HG02759 (cell line): ENCODE measurements around the gene VTI1A.
"Not testable (repeated sequence)": the region's sequence is repeated elsewhere in the genome, so short reads cannot be mapped to it uniquely, and the experiment has no call there.

Source experiments
- ATAC-seq: cut with Tn5 transposase; IDR thresholded peaks from one replicate; pipeline ENCODE4 v1.9.1; 2021; ENCODE audit warnings: mild to moderate bottlenecking, moderate library complexity; ENCODE audit not compliant: unreplicated experiment

VTI1A gene

GRCh38 chr10:112454910-112455779 is 8.1 kb downstream of the VTI1A start:
- no peak for ATAC-seq

DNA sequence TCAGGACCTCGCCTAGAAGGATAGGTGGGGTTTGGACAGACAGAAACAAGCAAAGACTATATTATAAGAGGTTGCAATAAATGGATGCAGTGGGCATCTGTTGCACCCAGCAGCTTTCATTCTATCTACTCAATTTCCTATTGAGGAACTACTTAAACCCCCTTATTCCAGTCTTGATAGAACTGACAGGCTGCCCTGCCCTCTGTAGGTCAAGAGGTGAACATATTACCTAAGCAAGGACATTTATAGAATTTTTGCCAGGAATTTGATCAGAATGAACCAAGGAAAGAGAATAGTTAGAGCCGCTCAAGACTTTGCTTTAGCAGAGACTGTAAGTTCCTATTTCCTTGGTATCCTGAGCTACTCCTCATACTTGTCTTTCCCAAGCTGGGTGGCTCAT is 9.5 kb downstream of the VTI1A start:
- no peak for ATAC-seq

GRCh38 chr10:112460366-112460765 is 13.4 kb downstream of the VTI1A start:
- ATAC-seq: no peak

- ATAC-seq: no peak
Observed at GRCh38 chr10:112461029-112461887, 14.2 kb downstream of the VTI1A start.

DNA sequence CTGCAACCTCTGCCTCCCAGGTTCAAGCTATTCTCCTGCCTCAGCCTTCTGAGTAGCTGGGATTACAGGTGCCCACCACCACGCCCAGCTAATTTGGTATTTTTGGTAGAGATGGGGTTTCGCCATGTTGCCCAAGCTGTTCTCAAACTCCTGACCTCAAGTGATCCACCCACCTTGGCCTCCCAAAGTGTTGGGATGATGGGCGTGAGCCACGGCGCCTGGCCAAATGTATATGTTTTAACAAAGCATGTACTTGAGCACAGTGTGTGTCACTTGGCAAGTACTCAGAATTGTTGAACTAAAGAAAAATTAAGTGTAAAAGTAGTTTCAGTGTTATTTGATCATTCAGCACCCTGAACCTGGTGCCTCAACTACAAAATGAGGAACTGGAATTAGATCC is 17.1 kb downstream of the VTI1A start:
- ATAC-seq: not testable (repeated sequence)

- no peak for ATAC-seq
Observed at GRCh38 chr10:112465299-112465883, 18.4 kb downstream of the VTI1A start.

- ATAC-seq: no peak
Observed at GRCh38 chr10:112466802-112467201, 19.8 kb downstream of the VTI1A start.

- no peak for ATAC-seq
Observed at GRCh38 chr10:112467541-112468075, 20.6 kb downstream of the VTI1A start.

DNA sequence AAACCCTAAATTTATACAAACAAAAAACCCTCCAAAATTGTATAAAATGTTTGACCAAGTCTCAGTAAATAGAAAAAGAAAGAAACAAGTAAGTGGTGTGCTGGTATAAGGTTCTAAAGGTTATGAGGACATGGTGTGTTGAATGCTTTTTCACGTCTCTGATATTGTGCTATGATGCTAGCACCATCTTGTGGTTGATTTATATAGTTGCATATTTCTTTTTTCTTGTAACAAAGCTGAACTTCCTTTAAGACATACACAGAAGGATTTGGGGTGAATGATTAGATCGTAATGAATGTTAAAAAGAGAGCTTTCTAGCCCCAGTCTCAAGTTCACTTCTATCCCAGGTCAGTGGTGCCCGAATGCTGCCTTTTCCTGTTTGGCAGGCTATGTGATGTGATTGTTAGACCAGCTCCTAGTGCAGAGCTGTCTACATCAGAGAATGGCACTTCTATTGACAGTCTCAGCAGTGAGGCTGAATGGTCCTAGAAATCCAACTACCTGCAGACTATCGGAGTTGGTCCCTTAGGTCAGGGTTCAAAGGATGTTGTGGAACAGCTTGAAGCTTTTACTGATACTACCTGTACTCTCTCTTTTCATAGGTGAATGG is 25.0 kb downstream of the VTI1A start:
- peak; percentile 71 for ATAC-seq

- no peak for ATAC-seq
Observed at GRCh38 chr10:112475575-112476218, 28.7 kb downstream of the VTI1A start.

- ATAC-seq: no peak
Observed at GRCh38 chr10:112481602-112482001, 34.6 kb downstream of the VTI1A start.

DNA sequence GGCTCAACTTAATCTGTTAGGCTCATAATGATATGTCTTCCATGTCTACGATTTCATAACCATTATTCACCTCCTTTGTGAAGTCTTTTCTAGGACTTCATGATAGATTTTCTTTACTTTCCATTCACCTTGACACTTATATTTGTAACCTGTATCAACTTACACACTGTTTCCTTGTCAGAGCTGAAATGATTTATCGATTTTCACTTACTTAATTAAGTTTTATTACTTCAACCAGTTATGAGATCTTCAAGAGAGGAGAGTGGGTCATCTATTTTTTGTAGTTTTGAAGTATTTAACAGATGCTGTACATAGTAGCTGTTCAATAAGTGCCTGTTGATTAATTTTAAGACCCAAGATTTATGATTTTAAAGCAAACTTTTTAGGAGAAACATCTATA is 37.4 kb downstream of the VTI1A start:
- ATAC-seq: no peak

DNA sequence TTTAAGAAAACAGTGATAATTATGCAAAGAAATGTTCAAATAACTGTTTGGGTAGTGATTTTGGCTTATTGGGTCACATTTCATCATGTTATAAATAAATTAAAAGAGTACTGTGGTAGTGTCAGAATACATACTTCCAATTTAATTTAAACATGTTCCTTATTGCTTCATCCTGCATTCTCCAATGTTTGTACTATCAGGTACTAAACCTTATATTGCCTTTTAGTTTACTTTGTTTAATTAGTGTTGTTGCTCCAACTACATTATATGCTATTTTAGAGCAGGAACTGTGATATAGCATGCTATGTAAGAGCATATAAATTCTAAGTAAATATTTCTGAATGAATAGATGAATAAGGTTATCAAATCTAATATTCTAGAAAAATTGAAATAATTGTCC is 40.9 kb downstream of the VTI1A start:
- no peak for ATAC-seq

DNA sequence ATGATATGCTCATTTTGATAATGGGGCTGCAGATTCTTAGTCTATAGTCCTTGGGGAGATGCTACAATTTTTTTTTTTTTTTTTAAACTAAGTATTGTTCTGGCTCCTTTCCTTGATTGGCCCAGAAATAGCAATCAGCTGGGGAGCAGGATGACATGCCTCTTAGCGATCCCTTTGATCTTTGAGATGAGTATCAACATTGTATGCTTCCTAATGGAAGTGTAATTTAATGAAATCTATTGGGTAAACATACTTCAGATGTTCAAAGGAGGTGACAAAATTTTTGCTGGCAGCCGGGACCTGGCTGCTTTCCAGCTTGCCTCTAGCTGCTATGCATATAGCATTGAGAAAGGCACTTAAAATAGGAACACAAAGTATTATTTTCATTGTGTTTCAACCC is 43.5 kb downstream of the VTI1A start:
- ATAC-seq: no peak

DNA sequence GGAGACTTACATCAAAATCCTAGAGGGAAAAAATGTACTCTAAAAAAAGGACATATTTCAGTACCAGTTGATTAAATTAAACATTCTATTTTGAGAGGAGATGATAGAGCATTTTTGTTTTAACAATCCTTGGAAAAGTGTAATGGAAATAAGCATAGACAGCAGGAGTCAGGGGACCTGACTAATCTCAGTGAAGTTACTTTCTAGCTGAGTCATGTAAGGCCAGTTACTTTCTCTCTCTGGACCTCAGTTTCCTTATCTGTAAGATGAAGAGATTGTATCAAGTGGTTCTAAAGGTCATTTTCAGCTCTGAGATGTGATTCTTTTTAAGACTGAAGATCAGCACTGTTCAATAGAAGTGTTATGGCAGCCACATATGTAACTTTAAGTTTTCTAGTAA is 44.1 kb downstream of the VTI1A start:
- ATAC-seq: no peak

DNA sequence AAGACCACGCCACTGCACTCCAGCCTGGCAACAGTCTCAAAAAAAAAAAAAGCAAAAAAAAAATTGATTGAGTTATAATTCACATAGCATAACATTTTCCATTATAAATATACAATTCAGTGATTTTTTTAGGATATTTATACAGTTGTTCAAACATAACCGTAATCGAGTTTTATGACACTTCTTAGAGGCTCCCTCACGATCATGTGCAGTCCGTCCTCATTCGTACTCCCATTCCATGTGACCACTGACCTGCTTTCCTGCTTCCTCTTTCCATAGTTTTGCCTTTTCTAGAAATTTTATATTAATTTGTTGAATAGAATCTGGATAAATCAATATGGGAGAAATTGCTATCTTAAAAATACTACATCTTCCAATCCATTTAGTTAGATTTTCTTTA is 45.7 kb downstream of the VTI1A start:
- ATAC-seq: no peak

DNA sequence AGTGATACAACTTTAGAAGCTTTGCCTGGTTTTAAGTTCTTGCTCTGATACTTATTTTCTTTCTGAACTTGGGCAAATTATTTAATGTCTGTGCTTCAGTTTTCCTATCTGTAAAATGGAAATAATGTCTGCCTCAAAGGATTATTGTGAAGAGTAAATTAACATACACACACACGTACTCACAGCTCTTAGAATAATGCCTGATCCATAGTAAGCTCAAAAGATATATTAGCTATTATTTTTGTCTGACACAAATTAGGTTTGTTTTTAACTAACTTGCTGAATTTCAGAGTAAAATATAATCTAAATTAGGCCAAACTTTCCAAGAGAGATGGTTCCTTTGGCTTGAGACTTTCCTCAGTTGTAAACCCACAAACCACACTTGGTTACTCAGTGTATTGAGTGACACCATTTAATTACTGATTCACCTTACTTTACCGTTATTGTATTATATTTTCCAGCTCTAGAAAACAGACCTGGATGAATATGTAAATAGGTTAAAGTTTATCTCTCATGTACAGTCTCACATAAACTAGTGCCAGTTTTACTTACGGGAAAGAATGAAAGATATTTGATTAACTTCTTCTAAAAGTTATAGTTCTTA is 50.4 kb downstream of the VTI1A start:
- ATAC-seq: peak; percentile 67

DNA sequence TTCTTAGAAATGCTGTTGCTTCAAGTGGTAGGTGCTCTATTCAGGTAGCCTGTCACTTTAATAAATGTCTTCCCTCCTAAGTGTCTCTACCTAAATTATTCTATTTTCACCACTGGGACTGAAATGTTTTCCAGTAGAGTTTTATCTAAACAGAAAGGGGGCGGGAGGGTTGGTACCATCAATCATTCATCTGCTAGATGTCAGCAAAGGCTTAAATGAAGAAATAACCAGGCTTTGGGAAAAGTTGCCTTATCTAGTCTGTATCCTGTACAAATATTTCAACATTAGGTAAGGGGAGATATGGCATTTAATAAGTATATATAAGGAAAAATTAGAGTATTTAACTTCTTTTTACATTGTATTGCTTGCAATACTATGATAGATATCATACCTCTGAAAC is 51.8 kb downstream of the VTI1A start:
- no peak for ATAC-seq

DNA sequence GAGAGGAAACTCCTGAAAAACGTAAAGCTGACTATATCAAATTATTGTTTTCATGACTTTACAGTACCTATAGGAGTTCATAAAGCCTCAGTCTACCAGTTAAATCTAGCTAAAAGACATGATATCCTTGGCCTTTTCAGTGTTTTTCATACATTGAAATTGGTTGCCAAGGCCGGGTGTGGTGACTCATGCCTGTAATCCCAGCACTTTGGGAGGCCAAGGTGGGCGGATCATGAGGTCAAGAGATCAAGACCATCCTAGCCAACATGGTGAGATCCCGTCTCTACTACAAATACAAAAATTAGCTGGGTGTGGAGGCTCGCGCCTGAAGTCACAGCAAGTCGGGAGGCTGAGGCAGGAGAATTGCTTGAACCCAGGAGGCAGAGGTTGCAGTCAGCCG is 53.0 kb downstream of the VTI1A start:
- not testable (repeated sequence) for ATAC-seq

GRCh38 chr10:112502536-112502935 is 55.5 kb downstream of the VTI1A start:
- no peak for ATAC-seq
